ENCODE data around the gene DDR2. TPM values are rescaled to one million over a fixed set of nuclear protein-coding genes. Genes with fewer than 3 reads are reported as not detected.

The DDR2 gene
- total and polyA plus RNA-seq, 12 donors = 5.1 to 32.0 (median 20.8) TPM

DNA sequence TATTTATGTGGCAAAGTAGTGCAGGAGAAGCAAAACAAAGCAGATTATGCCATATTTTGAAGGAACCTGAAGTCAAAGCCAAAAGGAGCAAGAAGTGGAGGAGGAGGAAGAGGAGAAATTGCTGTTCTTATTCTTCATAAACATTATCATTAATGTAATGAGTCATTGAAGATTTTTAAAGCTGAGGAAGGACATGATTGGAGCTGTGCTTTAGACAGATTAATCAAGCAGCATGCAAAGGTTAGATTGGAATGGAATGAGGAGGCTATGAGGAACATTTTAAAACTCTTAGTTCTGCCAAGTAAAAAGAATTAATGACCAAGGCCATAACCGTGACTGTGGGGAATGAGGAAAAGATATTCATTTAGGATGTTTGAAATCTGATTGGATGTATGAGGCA lies 125.2 kb downstream of the DDR2 start:
- peaks cover 0 to 70% (median 10%) of the 10 kb centered on the region in 9 donors for H3K36me3 ChIP-seq
- H3K27ac ChIP-seq = no peak overlapping the region
- H3K4me3 ChIP-seq = no peak overlapping the region
- ATAC-seq (no peak), DNase-seq (no peak)
- H3K27me3 ChIP-seq = no peaks in the 10 kb centered on the region
- H3K9me3 ChIP-seq = no peaks in the 10 kb centered on the region
- no peaks in the 10 kb centered on the region for H3K4me1 ChIP-seq
- WGBS, 2 donors = 43 to 49% methylated on average over 1 of the region's 1 CpG
- intact Hi-C loops (cut with DNase I) = loop anchor here in 2 of 10 donors (5.0 to 10.0 kb wide), 2 partner anchors 123 to 145 kb away; partner anchors contain the start of gene DDR2 (in 1 of the 2)
- TF ChIP-seq, protein P1, sequence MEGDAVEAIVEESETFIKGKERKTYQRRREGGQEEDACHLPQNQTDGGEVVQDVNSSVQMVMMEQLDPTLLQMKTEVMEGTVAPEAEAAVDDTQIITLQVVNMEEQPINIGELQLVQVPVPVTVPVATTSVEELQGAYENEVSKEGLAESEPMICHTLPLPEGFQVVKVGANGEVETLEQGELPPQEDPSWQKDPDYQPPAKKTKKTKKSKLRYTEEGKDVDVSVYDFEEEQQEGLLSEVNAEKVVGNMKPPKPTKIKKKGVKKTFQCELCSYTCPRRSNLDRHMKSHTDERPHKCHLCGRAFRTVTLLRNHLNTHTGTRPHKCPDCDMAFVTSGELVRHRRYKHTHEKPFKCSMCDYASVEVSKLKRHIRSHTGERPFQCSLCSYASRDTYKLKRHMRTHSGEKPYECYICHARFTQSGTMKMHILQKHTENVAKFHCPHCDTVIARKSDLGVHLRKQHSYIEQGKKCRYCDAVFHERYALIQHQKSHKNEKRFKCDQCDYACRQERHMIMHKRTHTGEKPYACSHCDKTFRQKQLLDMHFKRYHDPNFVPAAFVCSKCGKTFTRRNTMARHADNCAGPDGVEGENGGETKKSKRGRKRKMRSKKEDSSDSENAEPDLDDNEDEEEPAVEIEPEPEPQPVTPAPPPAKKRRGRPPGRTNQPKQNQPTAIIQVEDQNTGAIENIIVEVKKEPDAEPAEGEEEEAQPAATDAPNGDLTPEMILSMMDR (IDR thresholded peaks at IDR 0.05) = no peak

DNA sequence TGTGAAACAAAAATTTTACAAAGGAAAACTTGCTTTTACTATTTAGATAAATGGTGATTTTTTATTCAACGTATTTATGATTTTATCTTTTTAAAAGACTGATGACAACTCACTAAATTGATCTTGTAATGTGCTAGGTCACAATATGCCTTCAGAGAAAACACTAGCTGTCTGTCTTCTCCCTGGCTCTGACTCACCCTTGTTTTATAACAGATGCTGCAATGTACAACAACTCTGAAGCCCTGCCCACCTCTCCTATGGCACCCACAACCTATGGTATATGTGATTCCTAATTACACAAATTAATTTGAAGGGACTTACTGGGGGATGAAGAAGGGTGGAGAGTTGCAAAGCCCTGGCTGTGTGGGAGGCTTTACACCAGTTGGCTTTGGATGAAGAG lies 133.5 kb downstream of the DDR2 start:
- peaks cover 0 to 67% (median 0%) of the 10 kb centered on the region in 9 donors for H3K36me3 ChIP-seq
- WGBS, 2 donors = 85 to 97% methylated on average over 1 of the region's 1 CpG
- H3K4me1 ChIP-seq = no peaks in the 10 kb centered on the region
- TF ChIP-seq, protein P1 (IDR thresholded peaks at IDR 0.05) = no peak
- ATAC-seq = no peak
- no peaks in the 10 kb centered on the region for H3K27me3 ChIP-seq
- H3K4me3 ChIP-seq = no peak overlapping the region
- no peak for DNase-seq
- intact Hi-C loops (cut with DNase I) = no loop called here
- H3K27ac ChIP-seq = no peak overlapping the region
- H3K9me3 ChIP-seq = no peaks in the 10 kb centered on the region

DNA sequence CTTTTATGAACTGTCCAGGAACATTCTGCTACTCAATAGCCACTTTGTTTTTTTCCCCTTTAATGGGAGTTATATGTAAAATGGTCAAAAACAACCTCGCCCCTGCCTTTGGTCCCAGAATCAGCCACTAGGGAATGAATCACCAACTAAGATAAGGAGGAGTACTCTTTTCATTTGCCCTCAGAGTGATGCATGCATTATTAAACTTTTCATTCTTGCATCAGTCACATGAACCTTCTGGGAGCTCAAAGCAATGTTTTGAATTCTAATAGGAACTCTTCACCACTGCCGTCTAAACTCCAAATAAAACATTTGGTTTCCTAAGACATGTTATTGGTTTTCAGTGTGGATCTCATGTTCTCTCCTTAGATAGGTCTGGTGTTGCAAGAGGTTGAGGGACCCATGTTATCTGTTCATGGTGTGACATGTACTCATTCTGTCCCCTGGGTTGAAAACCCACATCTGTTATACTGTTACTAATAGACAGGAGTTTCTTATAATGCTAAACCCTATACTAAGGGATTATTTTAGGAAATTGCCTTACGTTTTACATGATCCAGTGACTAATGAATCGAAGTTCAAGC lies 140.4 kb downstream of the DDR2 start:
- no peaks in the 10 kb centered on the region for H3K9me3 ChIP-seq
- H3K27me3 ChIP-seq = no peaks in the 10 kb centered on the region
- WGBS, 2 donors = 80 to 81% methylated on average over 4 of the region's 4 CpGs
- peaks cover 0 to 78% (median 0%) of the 10 kb centered on the region in 9 donors for H3K36me3 ChIP-seq
- no peak overlapping the region for H3K27ac ChIP-seq
- intact Hi-C loops (cut with DNase I) = loop anchor here in 3 of 10 donors (10.0 kb wide), 2 partner anchors 148 to 158 kb away; no protein-coding TSS in a partner anchor
- peak in 4 of 8 donors; percentile 44 to 82 (median 74) for ATAC-seq
- DNase-seq = no peak
- H3K4me1 ChIP-seq = no peaks in the 10 kb centered on the region
- no peak overlapping the region for H3K4me3 ChIP-seq
- TF ChIP-seq, protein P1 (IDR thresholded peaks at IDR 0.05) = no peak

DNA sequence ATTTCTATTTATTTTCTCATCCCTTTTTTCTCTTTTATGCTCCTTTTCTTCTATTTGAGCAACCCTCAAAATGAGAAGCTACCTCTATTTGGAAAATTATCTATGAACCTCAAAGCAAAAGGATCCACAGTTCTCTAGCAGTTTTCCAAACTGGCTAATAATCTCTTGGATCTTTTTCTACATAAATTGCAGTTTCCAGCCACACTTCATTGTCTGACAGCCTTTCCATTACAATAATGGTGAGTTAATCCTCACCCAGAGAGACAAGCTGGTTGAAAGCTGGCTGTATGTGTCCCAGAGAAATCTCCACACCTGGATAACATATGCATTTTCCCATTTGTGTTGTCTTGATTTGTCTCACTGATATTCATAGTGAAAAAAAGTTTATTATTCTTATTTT lies 141.7 kb downstream of the DDR2 start:
- peaks cover 0 to 78% (median 0%) of the 10 kb centered on the region in 9 donors for H3K36me3 ChIP-seq
- TF ChIP-seq, protein P1 (IDR thresholded peaks at IDR 0.05) = no peak
- H3K4me3 ChIP-seq = no peak overlapping the region
- H3K4me1 ChIP-seq = no peaks in the 10 kb centered on the region
- H3K27ac ChIP-seq = no peak overlapping the region
- ATAC-seq = no peak
- intact Hi-C loops (cut with DNase I) = loop anchor here in 3 of 10 donors (10.0 kb wide), 2 partner anchors 149 to 159 kb away; no protein-coding TSS in a partner anchor
- H3K9me3 ChIP-seq = no peaks in the 10 kb centered on the region
- no peak for DNase-seq
- H3K27me3 ChIP-seq = no peaks in the 10 kb centered on the region
